HG03469 (cell line): Measurements from ENCODE around the gene OSBPL7.

Experiments used
- ATAC-seq: cut with Tn5 transposase; IDR thresholded peaks from one replicate; pipeline ENCODE4 v1.9.1; 2021; ENCODE audit warnings: mild to moderate bottlenecking, moderate library complexity, moderate number of reproducible peaks; ENCODE audit not compliant: unreplicated experiment

The OSBPL7 gene

DNA sequence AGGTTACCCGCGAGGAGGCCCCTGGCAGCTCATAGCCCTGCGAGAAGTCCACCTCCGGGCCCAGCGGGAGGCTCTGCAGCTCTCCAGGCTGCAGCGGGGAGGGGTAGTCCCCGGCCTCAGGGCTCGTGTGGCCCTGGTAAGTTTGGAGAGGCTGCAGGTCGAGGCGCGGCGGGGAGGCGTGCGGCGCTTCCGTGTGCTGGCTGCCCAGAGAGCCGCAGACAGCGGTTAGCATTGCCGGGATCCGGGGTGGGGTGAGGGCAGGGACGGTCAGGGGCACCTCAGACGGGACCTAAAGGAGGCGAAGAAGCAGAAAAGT, 26.6 kb upstream of the OSBPL7 start:
- no peak for ATAC-seq

DNA sequence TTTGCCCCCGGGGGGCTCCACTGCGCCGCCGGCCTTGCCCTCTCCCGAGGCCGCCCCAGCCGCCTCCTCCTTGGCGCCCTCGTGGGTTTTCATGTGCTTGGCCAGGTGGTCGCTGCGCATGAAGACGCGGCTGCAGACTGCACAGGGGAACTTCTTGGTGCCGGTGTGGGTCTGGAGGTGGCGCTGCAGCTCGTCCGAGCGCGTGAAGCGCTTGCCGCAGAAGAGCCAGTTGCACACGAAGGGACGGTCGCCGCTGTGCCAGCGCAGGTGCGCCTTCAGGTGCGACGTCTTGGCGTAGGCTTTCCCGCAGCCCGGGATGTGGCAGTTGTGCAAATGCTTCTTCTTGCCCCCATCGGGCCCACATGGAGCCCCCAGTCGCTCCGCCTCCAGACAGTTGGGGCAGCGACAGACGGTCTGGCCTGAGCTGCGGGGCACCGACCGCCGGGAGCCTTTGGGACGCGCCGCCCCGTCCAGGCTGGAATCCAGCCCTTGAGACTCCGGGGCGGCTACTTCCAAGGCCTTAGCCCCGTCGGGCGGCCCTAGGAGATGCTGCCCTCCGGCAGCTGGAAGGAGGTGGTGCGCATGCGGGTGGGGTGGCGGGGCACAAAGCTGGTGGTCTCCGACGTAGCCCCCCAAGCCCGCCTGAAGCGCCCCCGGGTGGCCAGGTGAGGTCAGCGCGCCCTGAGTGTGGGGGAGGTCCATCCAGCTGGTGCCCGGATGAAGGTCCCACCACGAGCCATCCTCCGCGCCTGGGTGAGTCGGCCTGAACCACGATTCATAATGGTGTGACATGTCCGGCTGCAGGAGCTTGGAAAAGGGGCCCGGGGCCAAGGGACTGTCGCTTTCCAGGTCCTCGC, 26.0 kb upstream of the OSBPL7 start:
- ATAC-seq: no peak

DNA sequence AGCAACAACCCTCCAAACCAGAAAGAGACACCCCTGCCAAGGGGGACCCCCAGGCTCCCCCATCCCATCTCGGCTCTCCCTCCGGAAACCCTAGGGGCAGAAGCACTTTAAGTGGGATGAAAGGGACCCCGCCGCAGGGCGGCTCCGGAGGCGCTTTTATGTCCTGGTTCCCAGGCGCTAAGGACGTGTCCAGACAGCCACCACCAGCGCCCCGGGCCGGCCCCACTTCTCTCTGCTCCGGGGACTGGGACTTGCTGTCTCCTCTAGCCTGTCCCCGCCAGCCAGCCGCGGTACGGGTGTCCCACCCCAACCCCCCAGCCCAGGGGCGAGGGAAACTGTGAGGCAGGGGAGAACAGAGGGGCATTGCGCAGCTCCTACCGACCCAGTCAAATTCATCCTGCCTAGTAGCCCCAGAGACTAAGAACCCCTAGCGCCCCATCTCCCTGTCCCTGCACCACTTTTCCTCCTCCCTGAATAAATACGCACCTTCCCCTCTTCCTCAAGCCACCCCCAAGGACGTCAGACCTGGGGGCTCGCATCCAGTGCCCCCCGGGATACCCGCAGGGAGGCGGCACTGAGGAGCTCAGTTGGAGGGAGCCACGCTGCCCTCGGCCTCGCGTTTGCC, 25.2 kb upstream of the OSBPL7 start:
- ATAC-seq: no peak

DNA sequence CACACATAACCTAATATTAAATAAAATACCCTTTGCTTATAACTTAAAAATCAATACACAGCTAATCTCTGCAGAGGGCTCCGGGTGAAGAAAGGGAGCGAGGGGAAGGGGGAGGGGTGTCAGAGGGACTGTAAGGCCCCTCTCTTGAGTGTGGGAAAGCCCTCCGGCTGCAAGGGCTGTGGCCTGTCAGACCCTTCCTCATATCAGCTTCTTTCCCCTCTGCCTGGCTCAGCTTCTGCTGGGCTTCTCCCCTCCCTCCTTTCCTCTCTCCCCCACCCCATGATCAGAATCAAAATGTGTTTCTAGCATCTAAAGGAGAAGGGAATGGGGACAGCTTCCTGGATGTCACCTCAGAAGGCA, 24.1 kb upstream of the OSBPL7 start:
- ATAC-seq: no peak

DNA sequence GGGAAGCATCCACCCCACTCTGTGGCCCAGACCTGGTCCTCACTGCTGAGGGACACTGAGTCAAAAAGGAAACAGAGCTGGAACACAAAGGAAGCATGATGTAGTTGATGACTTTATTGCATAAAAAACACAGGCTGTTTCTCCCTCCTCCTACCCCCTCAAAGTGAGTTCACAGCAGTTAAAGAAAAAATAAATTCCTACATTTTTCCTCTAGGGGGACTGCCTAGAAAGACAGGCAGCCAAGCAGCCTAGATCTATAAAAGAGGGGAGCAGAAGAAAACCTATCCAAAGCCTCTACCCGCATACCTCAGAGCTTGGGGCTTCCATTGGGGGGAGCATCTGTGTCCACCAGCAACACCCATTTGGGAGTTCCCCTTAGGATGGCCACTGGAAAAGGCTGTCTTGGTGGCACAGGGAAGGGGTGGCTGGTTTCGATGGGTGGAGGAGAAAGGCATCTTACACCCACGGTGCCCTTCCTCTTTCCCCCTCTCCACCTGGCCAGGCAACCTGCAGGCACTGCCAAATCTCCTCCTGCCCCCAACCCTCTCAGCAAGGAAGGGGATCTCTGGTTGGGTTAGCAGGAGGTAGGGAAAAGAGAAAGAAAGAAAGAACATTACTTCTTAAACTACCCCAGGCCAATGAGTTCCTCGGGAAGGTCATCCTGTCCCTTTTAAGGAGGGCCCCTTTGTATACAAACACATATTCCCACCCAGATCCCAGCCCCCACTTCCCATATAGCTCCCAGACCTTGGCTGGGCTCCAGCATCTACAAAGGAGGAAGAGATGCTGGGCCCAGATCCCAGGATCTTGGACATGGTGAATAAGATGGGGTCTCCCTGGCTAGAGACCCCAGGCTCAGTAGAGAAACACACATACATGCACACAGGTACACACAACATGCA, 23.5 kb upstream of the OSBPL7 start:
- no peak for ATAC-seq

DNA sequence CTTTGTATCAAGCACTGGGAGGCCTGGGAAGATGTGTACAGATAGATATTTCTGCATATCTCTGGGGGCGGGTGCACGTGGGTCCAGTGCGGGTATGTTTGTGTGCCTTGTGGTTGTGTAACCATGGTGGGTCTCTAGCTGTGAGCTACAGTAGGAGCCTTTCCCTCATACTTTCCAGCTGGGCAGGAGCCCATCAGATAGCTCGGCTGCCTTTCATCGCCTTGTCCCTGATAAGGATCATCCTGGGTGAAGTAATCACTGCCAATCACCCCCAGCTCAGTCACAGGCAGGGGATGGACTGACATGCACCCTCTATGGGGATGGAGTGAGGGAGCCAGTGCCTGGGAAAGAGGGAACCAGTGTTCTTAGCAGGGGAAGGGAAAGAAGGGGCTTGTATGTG, 22.6 kb upstream of the OSBPL7 start:
- no peak for ATAC-seq

DNA sequence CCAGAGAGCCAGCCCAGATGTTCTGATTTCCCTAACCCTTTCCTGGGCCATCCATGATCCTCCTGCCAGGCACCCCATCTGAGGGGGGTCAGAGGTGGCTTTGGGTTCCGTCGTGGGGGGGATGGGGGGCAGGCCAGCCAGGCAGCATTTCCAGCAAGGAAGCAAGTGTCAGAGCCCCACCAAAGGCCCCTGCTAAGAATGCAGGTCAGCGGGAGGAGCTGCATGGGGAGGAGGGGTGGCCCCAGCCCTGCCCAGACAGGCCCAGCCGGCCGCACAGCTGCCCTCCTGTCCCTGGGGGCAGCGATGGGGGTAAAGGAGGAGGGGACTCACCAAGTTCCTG, 21.8 kb upstream of the OSBPL7 start:
- no peak for ATAC-seq

DNA sequence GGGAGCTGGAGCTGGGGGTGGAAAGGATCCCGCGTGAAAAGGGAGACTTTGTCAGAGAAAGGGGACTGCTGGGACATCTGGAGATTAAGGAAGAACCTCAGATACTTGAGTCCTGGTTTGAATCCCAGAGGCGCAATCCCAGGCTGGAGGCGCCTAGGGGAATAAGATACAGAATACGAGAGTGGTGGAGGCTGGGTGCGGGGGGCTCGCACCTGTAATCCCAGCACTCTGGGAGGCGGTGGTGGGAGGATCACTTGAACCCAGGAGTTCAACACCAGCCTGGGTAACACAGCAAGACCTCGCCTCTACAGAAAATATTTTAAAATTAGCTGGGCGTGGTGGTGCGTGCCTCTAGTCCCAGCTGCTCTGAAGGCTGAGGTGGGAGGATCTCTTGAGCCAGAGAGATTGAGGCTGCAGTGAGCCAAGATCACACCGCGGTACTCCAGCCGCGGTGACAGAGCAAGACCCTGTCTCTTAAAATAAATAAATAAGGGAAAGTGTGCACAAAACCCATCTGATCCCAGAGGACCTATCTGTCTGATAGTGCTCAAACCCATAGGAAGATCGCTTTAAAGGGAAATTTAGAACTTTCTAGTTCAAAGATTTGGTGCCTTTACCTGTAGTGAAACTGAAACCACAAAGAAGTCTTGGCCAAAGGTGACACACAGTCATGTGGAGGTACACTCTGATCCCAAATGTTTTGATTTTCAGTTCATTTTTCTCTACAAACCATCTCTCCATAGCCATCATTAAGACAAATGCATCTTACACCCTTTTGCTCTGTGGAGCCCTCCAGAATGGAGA, 20.1 kb upstream of the OSBPL7 start:
- peak; percentile 10 for ATAC-seq

DNA sequence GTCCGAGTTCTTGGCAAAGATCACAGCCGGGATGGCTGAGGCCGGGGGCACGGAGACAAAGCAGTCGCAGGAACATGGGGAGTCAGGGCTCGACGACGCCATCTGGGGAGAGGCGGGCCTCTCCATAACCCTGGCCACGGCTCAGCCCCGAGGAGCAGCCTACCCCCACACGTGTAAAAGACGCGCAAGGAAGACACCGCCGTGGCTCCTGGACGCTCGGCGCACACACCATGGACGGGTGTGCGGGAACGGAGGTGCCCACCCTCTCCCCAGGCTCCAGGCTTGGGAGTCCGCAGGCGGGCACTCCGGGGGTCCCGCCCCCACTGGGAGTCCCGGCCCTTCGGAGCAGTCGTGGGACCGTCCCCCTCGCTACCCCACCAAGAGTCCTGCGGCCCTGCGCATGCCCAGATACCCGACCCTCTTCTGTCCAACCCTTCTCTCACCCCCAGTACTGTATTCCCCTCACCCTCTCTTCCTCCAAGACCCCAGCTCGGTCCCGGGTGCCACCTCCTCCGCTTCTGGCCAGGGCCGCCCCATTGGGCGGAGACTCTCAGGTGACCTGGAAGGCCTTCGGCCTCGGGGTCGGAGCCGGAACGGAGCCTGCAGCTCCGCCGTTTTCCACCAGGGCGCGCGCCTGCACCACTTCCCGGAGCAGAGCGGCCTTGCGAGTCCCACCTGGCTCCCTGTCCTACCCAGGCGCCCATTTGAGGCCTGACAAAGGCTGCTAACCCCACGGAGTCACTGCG, 19.3 kb upstream of the OSBPL7 start, which contains the start of gene SCRN2:
Gene SCRN2, minus strand, starts transcription at position 532 of the 746 bp plus-strand sequence. Its CDS starts 430 bp downstream, at position 102.
- ATAC-seq: peak; percentile 49

DNA sequence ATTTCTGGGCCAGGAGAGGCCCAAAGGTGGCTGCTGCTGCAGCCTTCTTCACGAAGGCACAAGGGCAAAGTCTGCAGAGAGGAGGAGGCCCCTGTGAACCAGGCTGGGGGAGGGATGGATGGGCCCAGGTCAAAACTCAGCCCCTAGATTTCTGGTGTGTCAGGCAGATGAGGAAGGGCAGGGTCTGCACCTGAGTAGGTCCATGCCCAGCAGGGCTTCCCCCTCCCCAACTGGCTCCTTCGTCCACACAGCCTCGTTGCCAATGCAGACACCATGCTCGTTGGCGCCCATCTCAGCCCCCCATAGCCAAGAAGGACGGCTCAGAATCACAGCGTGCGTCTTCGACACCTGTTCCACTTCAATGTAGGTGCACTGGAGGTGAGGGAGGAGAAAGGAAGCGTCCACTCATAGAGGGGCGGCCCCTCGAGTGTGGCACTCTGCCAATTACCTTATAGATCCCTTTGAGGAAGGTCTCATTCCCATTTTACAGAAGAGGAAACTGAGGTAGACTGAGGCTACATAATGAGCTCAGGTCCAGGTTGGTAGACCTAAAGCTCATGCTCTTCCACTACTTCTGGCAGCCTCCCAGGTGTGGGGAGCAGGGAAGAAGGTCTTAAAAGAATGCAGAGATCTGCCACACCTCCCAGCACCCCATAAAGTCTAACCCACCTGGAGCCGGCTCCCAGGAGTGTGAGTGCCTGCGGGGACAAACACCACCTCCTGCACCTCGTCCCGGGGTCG, 18.6 kb upstream of the OSBPL7 start:
- no peak for ATAC-seq

DNA sequence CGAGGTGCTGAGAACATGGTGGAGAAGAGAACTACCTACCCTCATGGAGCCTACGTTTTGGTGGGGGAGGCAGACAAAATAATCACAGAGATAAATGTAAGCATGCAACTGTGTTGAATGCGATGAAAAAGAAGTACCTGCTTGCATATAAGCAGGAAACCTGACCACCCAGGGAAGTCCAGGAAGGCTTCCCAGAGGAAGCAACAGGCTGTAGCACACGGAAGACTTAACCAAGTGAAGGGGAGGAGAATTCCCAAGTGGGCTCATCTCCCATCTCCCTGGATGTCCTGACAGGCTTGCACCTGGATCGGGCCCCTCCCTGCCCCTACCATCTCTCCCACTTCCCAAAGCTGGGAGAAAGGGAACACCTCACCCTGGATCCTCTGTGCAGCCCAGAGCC, 17.5 kb upstream of the OSBPL7 start:
- no peak for ATAC-seq

DNA sequence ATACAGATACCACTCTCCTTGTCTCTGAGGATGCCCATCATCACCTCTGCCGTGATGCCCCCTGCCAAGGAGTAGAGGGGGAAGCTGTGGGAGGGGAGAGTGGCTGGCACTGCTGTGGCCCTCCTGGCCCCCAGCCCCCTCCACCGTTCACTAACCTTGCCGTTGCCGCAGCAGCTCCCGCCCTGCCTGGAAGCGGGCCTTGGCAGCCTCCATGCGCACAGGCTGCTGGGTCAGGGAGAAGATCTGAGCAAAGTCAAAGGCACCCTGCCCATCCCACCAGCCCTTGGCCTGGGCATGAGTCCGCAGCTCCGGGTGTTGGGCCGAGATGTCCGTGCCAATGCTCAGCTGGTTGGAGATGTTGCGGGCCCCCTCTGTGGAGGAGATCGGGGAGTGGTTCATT, 17.0 kb upstream of the OSBPL7 start:
- ATAC-seq: no peak

DNA sequence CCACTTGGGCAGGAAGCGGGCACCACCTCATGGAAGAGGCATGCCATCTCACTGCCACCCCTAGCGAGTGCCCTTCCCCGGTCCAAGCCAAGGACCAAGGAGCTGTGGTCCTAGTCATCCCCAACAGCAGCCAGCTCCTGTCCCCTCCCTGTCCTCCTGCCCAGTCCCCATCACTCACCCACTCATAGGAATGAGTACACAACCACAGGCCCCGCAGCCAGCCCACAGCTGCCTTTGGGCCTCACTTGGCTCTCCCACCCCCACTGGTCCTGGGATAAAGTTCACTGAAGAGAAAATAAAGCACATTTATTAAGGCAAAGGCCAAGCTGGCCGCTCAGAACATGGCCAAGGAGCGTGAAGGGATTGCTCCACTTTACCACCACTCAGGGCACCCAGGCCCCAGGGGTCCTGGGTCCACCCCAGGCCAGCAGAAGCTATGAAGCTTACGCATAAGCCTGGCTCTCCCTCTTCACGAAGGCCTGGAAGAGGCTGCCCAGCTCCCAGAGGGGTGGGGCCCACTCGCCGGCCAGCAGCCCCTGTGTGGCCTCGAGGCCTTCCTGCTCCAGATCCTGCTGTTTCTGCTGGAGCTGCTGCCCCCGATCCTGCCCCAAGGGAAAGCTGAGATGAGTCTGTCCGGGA, 15.9 kb upstream of the OSBPL7 start:
- no peak for ATAC-seq

DNA sequence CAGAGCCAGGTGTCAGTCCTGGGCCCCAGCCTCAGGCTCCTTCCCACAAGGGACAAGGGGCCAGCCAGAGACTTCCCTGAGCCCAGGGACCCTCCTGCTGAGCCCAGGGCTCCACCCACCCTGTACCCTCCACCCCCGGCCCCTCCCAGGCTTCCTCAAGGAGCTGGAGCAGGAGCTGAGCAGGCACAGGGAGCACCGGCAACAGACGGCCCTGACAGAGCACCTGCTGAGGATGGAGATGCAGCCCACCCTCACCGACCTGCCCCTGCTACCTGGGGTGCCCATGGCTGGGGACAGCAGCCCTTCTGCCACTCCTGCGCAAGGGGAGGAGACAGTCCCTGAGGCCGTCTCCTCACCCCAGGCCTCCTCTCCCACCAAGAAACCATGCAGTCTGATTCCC, 15.0 kb upstream of the OSBPL7 start:
- no peak for ATAC-seq

DNA sequence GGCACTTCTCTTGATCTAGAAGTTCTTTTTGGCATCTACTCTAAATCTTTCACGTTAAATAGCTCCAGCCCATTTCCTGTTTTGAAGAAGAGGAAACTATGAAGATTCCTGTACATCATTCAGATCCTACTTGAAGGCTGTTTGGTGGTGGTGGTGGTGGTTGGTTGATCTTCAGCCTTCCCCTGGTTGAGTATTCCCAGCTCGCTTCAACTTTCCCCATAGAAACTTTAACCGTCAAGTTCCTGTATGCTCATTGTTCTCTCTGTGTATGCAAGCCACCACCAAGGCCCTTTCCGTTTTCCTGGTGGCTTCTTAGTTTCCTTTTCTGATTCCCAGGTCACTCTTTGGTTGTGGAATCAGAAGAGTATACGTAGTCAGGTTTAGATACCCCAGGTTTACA, 13.2 kb upstream of the OSBPL7 start:
- ATAC-seq: no peak

DNA sequence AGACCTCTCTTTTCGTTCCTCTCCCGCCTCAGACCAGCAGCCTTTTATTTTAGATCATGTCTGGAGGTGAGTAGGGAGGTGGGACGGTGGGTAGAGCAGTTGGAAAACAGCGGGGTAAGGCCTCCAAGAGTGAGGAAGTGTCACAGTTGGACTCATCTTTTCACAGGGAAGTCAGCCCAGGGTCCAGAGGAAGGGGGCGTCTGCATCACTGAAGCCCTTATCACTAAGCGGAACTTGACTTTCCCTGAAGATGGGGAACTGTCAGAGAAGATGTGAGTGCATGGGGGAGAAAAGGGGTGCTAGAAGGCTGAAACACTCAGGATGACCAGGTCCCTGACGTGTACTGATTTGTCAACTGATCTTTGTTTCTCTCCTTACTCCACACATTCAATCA, 10.3 kb upstream of the OSBPL7 start:
- ATAC-seq: no peak

DNA sequence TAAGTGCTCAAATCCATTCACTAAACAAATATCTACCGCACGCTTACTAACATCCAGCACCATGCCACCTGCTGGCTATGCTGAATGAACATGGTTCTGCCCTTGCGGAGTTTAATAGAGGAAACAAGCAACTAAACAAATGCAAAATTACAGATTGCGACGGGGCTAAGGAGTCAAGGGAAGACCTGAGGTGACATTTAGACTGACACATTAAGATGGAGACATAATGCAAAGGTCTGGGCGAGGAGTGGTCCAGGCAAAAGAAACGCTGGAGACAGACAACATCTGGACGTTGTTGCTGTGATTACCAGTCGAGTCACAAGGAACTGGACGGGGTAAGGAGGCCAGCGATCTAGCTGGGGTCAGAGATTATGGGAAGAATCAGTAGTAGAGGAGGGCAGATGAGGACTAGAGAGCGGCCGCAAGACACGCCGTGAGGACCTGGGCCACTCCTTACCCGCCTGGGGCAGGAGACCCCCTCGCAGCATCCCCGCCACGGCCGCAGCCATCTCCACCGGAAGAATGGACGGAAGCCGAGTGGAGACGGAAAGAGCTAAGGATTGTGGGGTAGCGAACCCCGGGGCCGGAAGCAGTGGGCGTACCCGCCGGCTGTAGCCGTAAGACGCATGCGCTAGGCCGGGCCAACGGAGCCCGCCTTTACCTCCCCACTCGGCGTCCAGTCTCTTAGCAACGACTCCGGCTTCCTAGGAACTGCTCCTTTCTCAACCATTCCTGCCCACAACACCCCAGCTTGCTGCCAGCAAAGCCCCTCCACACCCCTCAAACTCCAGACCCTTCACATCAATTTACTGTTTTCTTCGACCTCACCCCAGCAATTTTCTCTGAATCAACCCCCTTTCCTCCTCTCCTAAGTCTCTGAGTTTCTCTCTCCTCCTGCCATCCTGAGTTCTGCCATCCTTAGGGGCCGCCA, 9.7 kb upstream of the OSBPL7 start, which contains the start of the genes LRRC46 and MRPL10:
Gene LRRC46, plus strand, starts transcription at position 668 of the 931 bp plus-strand sequence. CDS start 320 bp downstream, outside the sequence.
Gene MRPL10, minus strand, starts transcription at position 539 of the 931 bp plus-strand sequence. Its CDS starts 30 bp downstream, at position 509.
- peak; percentile 51 for ATAC-seq
